PFSK-1 (cell line): Measurements from ENCODE around the gene NODAL.

Experiments used
- FOXP2 ChIP-seq: optimal IDR thresholded peaks from 2 replicates; pipeline ENCODE3; 2011; ENCODE audit warnings: borderline replicate concordance, control low read depth, inconsistent platforms; ENCODE audit not compliant: insufficient read depth; ENCODE audit errors: extremely low read length, extremely low read depth
- POLR2AphosphoS5 ChIP-seq: IDR thresholded peaks from 2 replicates; pipeline ENCODE4 v1.6.1; 2012; ENCODE audit warnings: low read depth, mild to moderate bottlenecking, control low read depth, low read length, moderate library complexity
- REST ChIP-seq, 2 experiments: IDR thresholded peaks; 2 replicates each; pipeline versions ENCODE4 v1.6.1 to v1.8.0; 2011 to 2012; ENCODE audit warnings: low read depth in 2 of 2, low read length in 2 of 2, control low read depth in 1 of 2, inconsistent platforms in 1 of 2, mild to moderate bottlenecking in 1 of 2, moderate library complexity in 1 of 2; ENCODE audit not compliant: insufficient read depth in 1 of 2
- SIN3A ChIP-seq: IDR thresholded peaks from 2 replicates; pipeline ENCODE4 v1.6.1; 2012; ENCODE audit warnings: mild to moderate bottlenecking, low read length, moderate library complexity, borderline replicate concordance; ENCODE audit not compliant: insufficient read depth
- TAF1 ChIP-seq: IDR thresholded peaks from 2 replicates; pipeline ENCODE4 v1.6.1; 2012; ENCODE audit warnings: low read length, control low read depth, borderline replicate concordance; ENCODE audit not compliant: insufficient read depth

The NODAL gene

GRCh38 chr10:70435241-70436085 is 6.0 kb downstream of the NODAL start:
- TF ChIP-seq SIN3A (no peak), POLR2AphosphoS5 (no peak), FOXP2 (no peak), TAF1 (no peak), REST (IDR thresholded peaks at IDR 0.05; ENCODE audit: insufficient read depth in 1 of 2, low read depth in 2 of 2, low read length in 2 of 2) (no peak)

- TF ChIP-seq SIN3A, result no peak
- TF ChIP-seq REST (IDR thresholded peaks at IDR 0.05; ENCODE audit: insufficient read depth in 1 of 2, low read depth in 2 of 2, low read length in 2 of 2), result no peak
Measured at GRCh38 chr10:70433581-70434280, 7.8 kb downstream of the NODAL start.

GRCh38 chr10:70432561-70433263 is 8.8 kb downstream of the NODAL start:
- no peak for TF ChIP-seq FOXP2
- no peak for TF ChIP-seq REST (IDR thresholded peaks at IDR 0.05; ENCODE audit: insufficient read depth in 1 of 2, low read depth in 2 of 2, low read length in 2 of 2)
- TF ChIP-seq SIN3A, result no peak
- no peak for TF ChIP-seq POLR2AphosphoS5
- TF ChIP-seq TAF1, result no peak

GRCh38 chr10:70432101-70432500 is 9.4 kb downstream of the NODAL start:
- no peak for TF ChIP-seq REST (IDR thresholded peaks at IDR 0.05; ENCODE audit: insufficient read depth in 1 of 2, low read depth in 2 of 2, low read length in 2 of 2)
- TF ChIP-seq POLR2AphosphoS5, result no peak
- no peak for TF ChIP-seq TAF1
- TF ChIP-seq SIN3A, result no peak
- TF ChIP-seq FOXP2, result no peak
